Astrocyte (in vitro differentiated cells and primary cell): ENCODE results near the gene QSER1. TPM values are rescaled to one million over a fixed set of nuclear protein-coding genes. Genes with fewer than 3 reads are reported as not detected.
"Not testable (repeated sequence)": the region's sequence is repeated elsewhere in the genome, so short reads cannot be mapped to it uniquely, and the experiment has no call there.

Experiments used
- DNase-seq: peaks from one replicate; pipeline ENCODE4 v3.0.0-alpha.2; 2010; ENCODE audit warnings: low read depth
- FAIRE-seq: peaks from 2 replicates; lab custom pipeline; 2011; peaks lifted over from hg19 to GRCh38; lab: Jason Lieb, UNC
- H2AFZ ChIP-seq: 2 replicates; pipeline ENCODE4 v1.6.0; 2012; ENCODE audit warnings: low read depth, low read length, inconsistent platforms
- H3K27ac ChIP-seq: 2 replicates; pipeline ENCODE4 v1.5.1; 2011; ENCODE audit warnings: low read depth, low read length, inconsistent platforms
- H3K27me3 ChIP-seq: 2 replicates; pipeline ENCODE4 v1.6.0; 2011; ENCODE audit warnings: low read length, inconsistent platforms; ENCODE audit not compliant: insufficient read depth
- H3K36me3 ChIP-seq: 2 replicates; pipeline ENCODE4 v1.5.1; 2011; ENCODE audit warnings: low read length, inconsistent platforms; ENCODE audit not compliant: insufficient read depth
- H3K4me1 ChIP-seq: 2 replicates; pipeline ENCODE4 v1.5.1; 2011; ENCODE audit warnings: low read length, inconsistent platforms; ENCODE audit not compliant: insufficient read depth
- H3K4me2 ChIP-seq: 2 replicates; pipeline ENCODE4 v1.6.0; 2012; ENCODE audit warnings: low read length, inconsistent platforms
- H3K4me3 ChIP-seq: 2 replicates; pipeline ENCODE4 v1.5.1; 2011; ENCODE audit warnings: low read depth, mild to moderate bottlenecking, low read length, inconsistent platforms; ENCODE audit not compliant: insufficient read depth
- H3K79me2 ChIP-seq: 2 replicates; pipeline ENCODE4 v1.6.0; 2012; ENCODE audit warnings: mild to moderate bottlenecking, low read length, inconsistent platforms; ENCODE audit not compliant: insufficient read depth
- H3K9ac ChIP-seq: 2 replicates; pipeline ENCODE4 v1.6.0; 2012; ENCODE audit warnings: mild to moderate bottlenecking, low read length, inconsistent platforms
- H3K9me3 ChIP-seq: 2 replicates; pipeline ENCODE4 v1.5.1; 2012; ENCODE audit warnings: low read depth, mild to moderate bottlenecking, low read length, inconsistent platforms; ENCODE audit not compliant: insufficient read depth
- H4K20me1 ChIP-seq: 2 replicates; pipeline ENCODE4 v1.6.0; 2012; ENCODE audit warnings: low read length, inconsistent platforms; ENCODE audit not compliant: insufficient read depth
- H3K27ac Mint-ChIP-seq: one replicate; pipeline ENCODE4 v1.8.0; 2021; ENCODE audit warnings: mild to moderate bottlenecking, mixed read lengths; ENCODE audit not compliant: unreplicated experiment
- H3K27me3 Mint-ChIP-seq: one replicate; pipeline ENCODE4 v1.8.0; 2021; ENCODE audit warnings: low read depth, mixed read lengths; ENCODE audit not compliant: unreplicated experiment
- H3K36me3 Mint-ChIP-seq: one replicate; pipeline ENCODE4 v1.8.0; 2021; ENCODE audit warnings: low read depth, mixed read lengths; ENCODE audit not compliant: unreplicated experiment
- H3K4me1 Mint-ChIP-seq: one replicate; pipeline ENCODE4 v1.8.0; 2021; ENCODE audit warnings: low read depth, mixed read lengths; ENCODE audit not compliant: unreplicated experiment
- H3K4me3 Mint-ChIP-seq: one replicate; pipeline ENCODE4 v1.8.0; 2021; ENCODE audit warnings: mild to moderate bottlenecking, moderate library complexity, mixed read lengths; ENCODE audit not compliant: unreplicated experiment
- H3K9me3 Mint-ChIP-seq: one replicate; pipeline ENCODE4 v1.8.0; 2021; ENCODE audit warnings: mild to moderate bottlenecking, mixed read lengths; ENCODE audit not compliant: unreplicated experiment
- EZH2 ChIP-seq: IDR thresholded peaks from 2 replicates; pipeline ENCODE4 v1.6.1; 2012; ENCODE audit warnings: mild to moderate bottlenecking, low read length, inconsistent platforms; ENCODE audit not compliant: insufficient read depth
- total RNA-seq: library from RNA; stranded (reverse); gene quantifications from 2 replicates; pipeline ENCODE4 v1.2.1, GENCODE V29; 2021
- TF ChIP-seq, protein P1 (sequence below): IDR thresholded peaks from 2 replicates; pipeline ENCODE4 v1.5.1; 2011; ENCODE audit warnings: low read depth, mild to moderate bottlenecking, inconsistent platforms, low read length, moderate library complexity; ENCODE audit not compliant: insufficient read depth

QSER1 gene
- total RNA-seq, 1 donor from 2014 or later = 35.7 TPM

DNA sequence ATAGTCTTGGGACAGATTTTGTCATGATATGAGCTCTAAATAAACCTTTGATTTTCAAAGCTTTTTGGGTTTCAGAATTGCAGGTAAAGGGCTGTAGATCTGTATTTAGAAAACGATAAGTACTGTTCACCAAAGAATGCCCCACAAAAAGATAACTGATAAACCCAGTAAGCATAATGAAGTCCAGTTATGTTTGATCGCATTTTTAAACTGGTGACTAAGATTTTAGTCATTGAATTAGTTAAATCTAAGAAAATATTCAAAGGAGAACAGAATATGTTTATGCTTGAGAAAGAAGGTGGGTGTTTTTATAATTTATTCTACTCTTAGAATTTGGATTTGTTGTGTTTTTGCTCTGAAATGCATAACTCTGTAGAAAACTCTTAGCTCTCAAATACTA is 134.6 kb downstream of the QSER1 start:
- no peaks in the 10 kb centered on the region for H3K36me3 Mint-ChIP-seq
- H3K27ac Mint-ChIP-seq = no peak overlapping the region
- no peaks in the 10 kb centered on the region for H3K27me3 ChIP-seq
- no peak overlapping the region for H3K4me3 Mint-ChIP-seq
- H3K79me2 ChIP-seq = no peaks in the 10 kb centered on the region
- H3K27ac ChIP-seq = no peak overlapping the region
- no peaks in the 10 kb centered on the region for H3K9me3 ChIP-seq
- H4K20me1 ChIP-seq = no peaks in the 10 kb centered on the region
- FAIRE-seq (no peak), DNase-seq (peak; percentile 35)
- H3K27me3 Mint-ChIP-seq = no peaks in the 10 kb centered on the region
- H3K9ac ChIP-seq = no peak overlapping the region
- TF ChIP-seq, protein P1, sequence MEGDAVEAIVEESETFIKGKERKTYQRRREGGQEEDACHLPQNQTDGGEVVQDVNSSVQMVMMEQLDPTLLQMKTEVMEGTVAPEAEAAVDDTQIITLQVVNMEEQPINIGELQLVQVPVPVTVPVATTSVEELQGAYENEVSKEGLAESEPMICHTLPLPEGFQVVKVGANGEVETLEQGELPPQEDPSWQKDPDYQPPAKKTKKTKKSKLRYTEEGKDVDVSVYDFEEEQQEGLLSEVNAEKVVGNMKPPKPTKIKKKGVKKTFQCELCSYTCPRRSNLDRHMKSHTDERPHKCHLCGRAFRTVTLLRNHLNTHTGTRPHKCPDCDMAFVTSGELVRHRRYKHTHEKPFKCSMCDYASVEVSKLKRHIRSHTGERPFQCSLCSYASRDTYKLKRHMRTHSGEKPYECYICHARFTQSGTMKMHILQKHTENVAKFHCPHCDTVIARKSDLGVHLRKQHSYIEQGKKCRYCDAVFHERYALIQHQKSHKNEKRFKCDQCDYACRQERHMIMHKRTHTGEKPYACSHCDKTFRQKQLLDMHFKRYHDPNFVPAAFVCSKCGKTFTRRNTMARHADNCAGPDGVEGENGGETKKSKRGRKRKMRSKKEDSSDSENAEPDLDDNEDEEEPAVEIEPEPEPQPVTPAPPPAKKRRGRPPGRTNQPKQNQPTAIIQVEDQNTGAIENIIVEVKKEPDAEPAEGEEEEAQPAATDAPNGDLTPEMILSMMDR = no peak
- no peak for TF ChIP-seq EZH2
- H3K4me2 ChIP-seq = peak overlapping the region; percentile 21
- no peak overlapping the region for H2AFZ ChIP-seq
- peaks cover 18% of the 10 kb centered on the region for H3K4me1 ChIP-seq
- H3K4me1 Mint-ChIP-seq = peaks cover 14% of the 10 kb centered on the region
- no peaks in the 10 kb centered on the region for H3K9me3 Mint-ChIP-seq
- peaks cover 3% of the 10 kb centered on the region for H3K36me3 ChIP-seq
- no peak overlapping the region for H3K4me3 ChIP-seq

DNA sequence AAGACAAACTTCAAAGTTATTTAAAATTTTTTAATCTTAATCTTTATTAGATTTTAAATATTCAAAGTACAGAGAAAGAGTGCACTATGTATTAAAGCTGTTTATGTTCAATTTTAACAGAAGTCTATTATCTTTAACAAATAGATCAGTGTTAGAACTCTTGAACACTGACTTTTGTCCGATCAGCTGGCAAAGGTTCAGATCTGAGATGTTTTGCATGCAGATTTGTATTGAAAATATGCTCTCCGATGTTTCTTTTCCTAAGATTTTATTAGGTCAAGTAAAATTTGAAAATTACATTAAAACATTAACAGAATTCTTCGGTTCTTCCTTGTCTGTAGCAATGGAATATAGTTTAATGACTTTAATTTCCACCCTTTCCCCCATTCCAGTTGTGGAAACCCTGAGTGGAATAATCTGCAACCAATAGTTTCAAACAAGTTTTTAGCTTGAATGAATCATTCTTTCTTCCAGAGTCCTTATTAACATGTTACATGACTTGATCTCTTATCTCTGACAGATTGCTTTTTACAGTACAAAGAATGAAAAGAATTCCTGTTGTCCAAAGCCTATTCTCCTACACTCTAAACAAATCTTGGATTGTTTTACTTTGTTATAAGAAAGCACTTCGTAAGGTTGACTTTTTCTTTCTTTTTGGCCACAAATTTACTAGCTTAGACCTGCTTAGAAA is 135.4 kb downstream of the QSER1 start:
- Mint-ChIP-seq H3K9me3 (no peaks in the 10 kb centered on the region), H3K27me3 (no peaks in the 10 kb centered on the region), H3K4me3 (no peak overlapping the region), H3K27ac (no peak overlapping the region), H3K36me3 (no peaks in the 10 kb centered on the region), H3K4me1 (peaks cover 14% of the 10 kb centered on the region)
- Histone ChIP-seq H3K4me3 (no peak overlapping the region), H3K79me2 (no peaks in the 10 kb centered on the region), H3K4me1 (peaks cover 18% of the 10 kb centered on the region), H3K27me3 (no peaks in the 10 kb centered on the region), H3K27ac (peak overlapping the region; percentile 4), H3K36me3 (peaks cover 3% of the 10 kb centered on the region), H2AFZ (no peak overlapping the region), H3K9ac (peak overlapping the region; percentile 1), H3K9me3 (no peaks in the 10 kb centered on the region), H3K4me2 (peak overlapping the region; percentile 73), H4K20me1 (no peaks in the 10 kb centered on the region)
- TF ChIP-seq, protein P1 = no peak
- no peak for TF ChIP-seq EZH2
- FAIRE-seq = peak; percentile 55
- peak; percentile 69 for DNase-seq

- Mint-ChIP-seq H3K9me3 (no peaks in the 10 kb centered on the region), H3K4me3 (no peak overlapping the region), H3K27ac (no peak overlapping the region), H3K4me1 (peaks cover 14% of the 10 kb centered on the region), H3K36me3 (no peaks in the 10 kb centered on the region), H3K27me3 (no peaks in the 10 kb centered on the region)
- H2AFZ ChIP-seq = no peak overlapping the region
- no peaks in the 10 kb centered on the region for H3K79me2 ChIP-seq
- peaks cover 3% of the 10 kb centered on the region for H3K36me3 ChIP-seq
- DNase-seq (no peak), FAIRE-seq (no peak)
- no peaks in the 10 kb centered on the region for H3K27me3 ChIP-seq
- TF ChIP-seq, protein P1 = no peak
- TF ChIP-seq EZH2 = no peak
- no peaks in the 10 kb centered on the region for H4K20me1 ChIP-seq
- no peak overlapping the region for H3K4me3 ChIP-seq
- H3K27ac ChIP-seq = peak overlapping the region; percentile 4
- peak overlapping the region; percentile 73 for H3K4me2 ChIP-seq
- H3K9ac ChIP-seq = peak overlapping the region; percentile 1
- H3K9me3 ChIP-seq = no peaks in the 10 kb centered on the region
- H3K4me1 ChIP-seq = peaks cover 18% of the 10 kb centered on the region
Observed at GRCh38 chr11:33028537-33028914, 135.9 kb downstream of the QSER1 start.

DNA sequence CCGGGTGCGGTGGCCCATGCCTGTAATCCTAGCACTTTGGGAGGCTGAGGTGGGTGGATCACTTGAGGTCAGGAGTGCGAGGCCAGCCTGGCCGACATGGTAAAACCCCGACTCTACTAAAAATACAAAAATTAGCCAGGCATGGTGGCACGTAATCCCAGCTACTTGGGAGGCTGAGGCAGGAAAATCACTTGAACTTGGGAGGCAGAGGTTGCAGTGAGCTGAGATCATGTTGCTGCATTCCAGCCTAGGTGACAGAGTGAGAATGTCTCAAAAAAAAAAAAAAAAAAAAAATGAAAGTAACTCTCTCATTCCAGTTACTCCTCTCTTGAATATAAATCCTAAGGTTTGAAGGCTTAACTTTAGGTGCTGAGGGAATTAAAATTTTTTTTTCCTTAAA is 136.6 kb downstream of the QSER1 start:
- not testable (repeated sequence) for H4K20me1 ChIP-seq, H3K27me3 ChIP-seq, H3K9ac ChIP-seq, DNase-seq, H3K9me3 Mint-ChIP-seq, H3K4me2 ChIP-seq, H3K4me3 Mint-ChIP-seq, FAIRE-seq, H3K36me3 Mint-ChIP-seq, H3K79me2 ChIP-seq, H3K27ac ChIP-seq, H3K4me3 ChIP-seq, H2AFZ ChIP-seq, H3K36me3 ChIP-seq, H3K9me3 ChIP-seq, H3K27me3 Mint-ChIP-seq
- H3K4me1 ChIP-seq = peaks cover 18% of the 10 kb centered on the region
- peak overlapping the region; percentile 41 for H3K27ac Mint-ChIP-seq
- H3K4me1 Mint-ChIP-seq = peaks cover 14% of the 10 kb centered on the region
